ENCODE results near the gene MARCHF10. TPM values are rescaled to one million over a fixed set of nuclear protein-coding genes. Genes with fewer than 3 reads are reported as not detected.

Gene MARCHF10
- total and polyA plus RNA-seq, 2 of the 4 experiments (the other 2 are of a cell fraction), result 0.18 to 0.74 TPM

- Histone ChIP-seq H3K27ac (ENCODE audit: insufficient read depth, low read length) (no peak overlapping the region), H3K14ac (replicated peaks; ENCODE audit: low read depth, low read length) (no peak overlapping the region), H4K20me1 (ENCODE audit: insufficient read depth, low read length) (no peaks in the 10 kb centered on the region), H3K9ac (ENCODE audit: low read depth, low read length) (no peak overlapping the region), H2AK9ac (replicated peaks; ENCODE audit: low read depth, low read length, poor library complexity) (no peak overlapping the region), H4K91ac (ENCODE audit: insufficient read depth, low read depth, low read length) (no peak overlapping the region), H2BK120ac (ENCODE audit: low read depth, low read length) (no peak overlapping the region), H3K9me1 (ENCODE audit: insufficient read depth, low read length) (no peaks in the 10 kb centered on the region; the same call in 1 of the 2 replicates), H3K56ac (ENCODE audit: extremely low read depth, insufficient read depth, low read length) (no peak overlapping the region), H4K5ac (ENCODE audit: low read depth, low read length) (no peak overlapping the region), H3K79me1 (ENCODE audit: low read depth in 1 of 2, low read length in 2 of 2) (no peaks in the 10 kb centered on the region), H3K4me2 (ENCODE audit: low read depth, low read length) (no peak overlapping the region), H4K8ac (ENCODE audit: low read depth in 2 of 2, low read length in 2 of 2) (no peak overlapping the region), H2BK15ac (ENCODE audit: low read depth, low read length) (no peak overlapping the region), H2AFZ (replicated peaks; ENCODE audit: low read length, poor library complexity) (no peak overlapping the region), H3K27me3 (ENCODE audit: control insufficient read depth, insufficient read depth, low read length) (no peaks in the 10 kb centered on the region), H2BK20ac (ENCODE audit: low read depth, low read length) (no peak overlapping the region), H3K4me1 (ENCODE audit: control insufficient read depth, insufficient read depth, low read length) (no peaks in the 10 kb centered on the region), H3K18ac (ENCODE audit: low read depth, low read length) (no peak overlapping the region), H3K23ac (ENCODE audit: low read depth, low read length) (no peak overlapping the region), H3K36me3 (ENCODE audit: control insufficient read depth, insufficient read depth, low read length) (no peaks in the 10 kb centered on the region), H3K4me3 (ENCODE audit: insufficient read depth, low read depth, low read length) (no peak overlapping the region), H3K9me3 (ENCODE audit: control insufficient read depth, insufficient read depth, low read length) (no peaks in the 10 kb centered on the region), H2BK5ac (ENCODE audit: low read depth, low read length, poor library complexity, severe bottlenecking) (no peak overlapping the region), H2AK5ac (ENCODE audit: low read depth, low read length) (no peak overlapping the region), H3K4ac (ENCODE audit: low read depth, low read length) (no peak overlapping the region)
- intact Hi-C loops (cut with micrococcal nuclease) (no loop called here), in situ Hi-C loops (cut with MboI; ENCODE audit: low sequenced_read_pairs) (no loop called here), dilution Hi-C loops (cut with HindIII; ENCODE audit: low sequenced_read_pairs, unreplicated experiment) (no loop called here)
- ChIA-PET CTCF (no interaction called here), POLR2A (ENCODE audit: unreplicated experiment) (no interaction called here)
- ATAC-seq (ENCODE audit: low read depth) (no peak), DNase-seq (no peak)
- no TSS peak for BruUV-seq (replicated peaks)
- 86% methylated on average over 3 of the region's 5 CpGs; no CpG with 5 or more reads in 1 of the 2 experiments for WGBS, 2 experiments (ENCODE audit: extremely low coverage in 2 of 2, insufficient read length in 1 of 2)
- TF ChIP-seq RAD21 (IDR thresholded peaks at IDR 0.05; ENCODE audit: low read length) (no peak), MAFK (IDR thresholded peaks at IDR 0.05; ENCODE audit: low read depth, low read length) (no peak), MXI1 (IDR thresholded peaks at IDR 0.05; ENCODE audit: borderline replicate concordance, low read depth, low read length) (no peak), RFX5 (IDR thresholded peaks at IDR 0.05; ENCODE audit: low read depth, low read length) (no peak), USF2 (IDR thresholded peaks at IDR 0.05; ENCODE audit: low read depth, low read length) (no peak), SMC3 (IDR thresholded peaks at IDR 0.05; ENCODE audit: low read depth, low read length) (no peak), POLR2A (IDR thresholded peaks at IDR 0.05; ENCODE audit: low read depth, low read length) (no peak), ELK1 (IDR thresholded peaks at IDR 0.05; ENCODE audit: borderline replicate concordance, low read depth, low read length) (no peak), CEBPB (IDR thresholded peaks at IDR 0.05; ENCODE audit: low read depth, low read length) (no peak), CHD1 (IDR thresholded peaks at IDR 0.05; ENCODE audit: low read depth, low read length) (no peak), MAZ (IDR thresholded peaks at IDR 0.05; ENCODE audit: borderline replicate concordance, low read depth, low read length) (no peak), BHLHE40 (IDR thresholded peaks at IDR 0.05; ENCODE audit: low read depth, low read length) (no peak)
These were observed 40.2 kb upstream of the MARCHF10 start for GRCh38 chr17:62848334-62848733.

Measured in IMR-90 (cell line).